Testis (tissue), 2 donors: ENCODE measurements around the gene PLEKHA8.

Experiments
- POLR2A ChIP-seq: fragments of 450-650 bp; IDR thresholded peaks from one replicate; pipeline ENCODE4 v1.6.1; 2017; ENCODE audit warnings: antibody characterized with exemption, mild to moderate bottlenecking, moderate library complexity
- TF ChIP-seq, protein P1 (sequence below), 3 experiments: fragments of 450-650 bp in 2 of 3; fragments of 200-600 bp in 1 of 3; sonication (generic) in 1 of 3; IDR thresholded peaks; one replicate each; pipeline ENCODE4 v1.5.1; 2016 to 2019; ENCODE audit warnings: antibody characterized with exemption in 3 of 3, mild to moderate bottlenecking in 2 of 3, moderate library complexity in 1 of 3

DNA sequence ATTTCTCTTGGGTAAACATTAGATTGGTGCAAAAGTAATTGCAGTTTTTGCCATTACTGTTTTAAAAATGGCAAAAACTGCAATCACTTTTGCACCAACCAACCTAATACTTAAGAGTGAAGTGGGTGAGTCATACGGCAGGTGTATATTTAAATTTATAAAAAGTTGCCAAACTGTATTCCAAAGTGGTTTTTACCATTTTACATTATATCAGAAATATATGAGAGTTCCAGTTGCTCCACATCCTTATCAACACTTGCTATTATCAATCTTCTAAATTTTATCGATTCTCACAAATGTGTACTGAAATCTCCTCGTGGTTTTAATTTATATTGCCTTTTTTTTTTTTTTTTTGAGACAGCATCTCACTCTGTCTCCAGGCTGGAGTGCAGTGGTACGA lies 35.1 kb upstream of the PLEKHA8 start:
- TF ChIP-seq, protein P1, sequence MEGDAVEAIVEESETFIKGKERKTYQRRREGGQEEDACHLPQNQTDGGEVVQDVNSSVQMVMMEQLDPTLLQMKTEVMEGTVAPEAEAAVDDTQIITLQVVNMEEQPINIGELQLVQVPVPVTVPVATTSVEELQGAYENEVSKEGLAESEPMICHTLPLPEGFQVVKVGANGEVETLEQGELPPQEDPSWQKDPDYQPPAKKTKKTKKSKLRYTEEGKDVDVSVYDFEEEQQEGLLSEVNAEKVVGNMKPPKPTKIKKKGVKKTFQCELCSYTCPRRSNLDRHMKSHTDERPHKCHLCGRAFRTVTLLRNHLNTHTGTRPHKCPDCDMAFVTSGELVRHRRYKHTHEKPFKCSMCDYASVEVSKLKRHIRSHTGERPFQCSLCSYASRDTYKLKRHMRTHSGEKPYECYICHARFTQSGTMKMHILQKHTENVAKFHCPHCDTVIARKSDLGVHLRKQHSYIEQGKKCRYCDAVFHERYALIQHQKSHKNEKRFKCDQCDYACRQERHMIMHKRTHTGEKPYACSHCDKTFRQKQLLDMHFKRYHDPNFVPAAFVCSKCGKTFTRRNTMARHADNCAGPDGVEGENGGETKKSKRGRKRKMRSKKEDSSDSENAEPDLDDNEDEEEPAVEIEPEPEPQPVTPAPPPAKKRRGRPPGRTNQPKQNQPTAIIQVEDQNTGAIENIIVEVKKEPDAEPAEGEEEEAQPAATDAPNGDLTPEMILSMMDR (IDR thresholded peaks at IDR 0.05): no peak
- TF ChIP-seq POLR2A: no peak
